HEK293 (cell line): ENCODE results near the gene PHYHD1.

Experiments
- CTCF ChIA-PET: fragments of 350-600 bp; formaldehyde crosslinking; extraction: SDS; loops from one replicate; lab custom pipeline; 2021; ENCODE audit warnings: antibody characterized with exemption; lab: Yijun Ruan, JAX
- POLR2A ChIA-PET: fragments of 300-600 bp; formaldehyde crosslinking; extraction: SDS; loops from one replicate; lab custom pipeline; 2020; ENCODE audit warnings: antibody characterized with exemption, inconsistent platforms; lab: Yijun Ruan, JAX
- H3K27ac ChIP-seq: fragments of 200-500 bp; sonication (Bioruptor generic); 2 replicates; pipeline ENCODE4 v1.5.1; 2014; ENCODE audit warnings: low read depth, low read length, control low read depth, inconsistent platforms; ENCODE audit errors: extremely low read depth
- H3K36me3 ChIP-seq, 2 experiments: fragments of 200-500 bp in 1 of 2; sonication (Bioruptor generic) in 1 of 2; 1 replicate in 1 of 2; 2 replicates in 1 of 2; pipeline ENCODE4 v1.5.1; 2014 to 2017; ENCODE audit warnings: inconsistent platforms in 2 of 2, low read length in 2 of 2; ENCODE audit not compliant: control insufficient read depth in 2 of 2, insufficient read depth in 1 of 2
- H3K4me1 ChIP-seq: fragments of 200-500 bp; sonication (Bioruptor generic); 2 replicates; pipeline ENCODE4 v1.5.1; 2014; ENCODE audit warnings: mild to moderate bottlenecking, low read length, inconsistent platforms; ENCODE audit not compliant: control insufficient read depth, insufficient read depth
- H3K4me3 ChIP-seq: 2 replicates; pipeline ENCODE4 v1.5.1; 2011; ENCODE audit warnings: low read depth, mild to moderate bottlenecking, control low read depth, low read length, moderate library complexity
- H3K9me3 ChIP-seq: fragments of 200-500 bp; sonication (Bioruptor generic); 2 replicates; pipeline ENCODE4 v1.5.1; 2014; ENCODE audit warnings: low read depth, low read length, inconsistent platforms; ENCODE audit not compliant: control insufficient read depth, insufficient read depth
- AEBP2 ChIP-seq: fragments of 450-650 bp; formaldehyde crosslinking; IDR thresholded peaks from 2 replicates; pipeline ENCODE4 v1.5.1; 2016; ENCODE audit warnings: missing biosample characterization, missing genetic modification characterization, borderline replicate concordance
- GLIS1 ChIP-seq: fragments of 450-650 bp; formaldehyde crosslinking; IDR thresholded peaks from 2 replicates; pipeline ENCODE4 v1.5.1; 2016; ENCODE audit warnings: missing biosample characterization, missing genetic modification characterization
- HOXC10 ChIP-seq: sonication (generic); formaldehyde crosslinking; IDR thresholded peaks from 2 replicates; pipeline ENCODE4 v1.8.1; 2023; ENCODE audit warnings: mild to moderate bottlenecking, missing genetic modification reagents
- KLF7 ChIP-seq: fragments of 450-650 bp; formaldehyde crosslinking; IDR thresholded peaks from 2 replicates; pipeline ENCODE4 v1.5.1; 2016; ENCODE audit warnings: missing biosample characterization, missing genetic modification characterization, borderline replicate concordance
- OSR2 ChIP-seq: fragments of 450-650 bp; formaldehyde crosslinking; IDR thresholded peaks from 2 replicates; pipeline ENCODE4 v1.5.1; 2016; ENCODE audit warnings: missing biosample characterization, missing genetic modification characterization
- PRDM1 ChIP-seq: fragments of 450-650 bp; formaldehyde crosslinking; IDR thresholded peaks from 2 replicates; pipeline ENCODE4; 2016; ENCODE audit warnings: missing biosample characterization, missing genetic modification characterization
- PRDM6 ChIP-seq: fragments of 450-650 bp; formaldehyde crosslinking; IDR thresholded peaks from 2 replicates; pipeline ENCODE4 v1.5.1; 2017; ENCODE audit warnings: missing biosample characterization, missing genetic modification characterization
- REPIN1 ChIP-seq: fragments of 450-650 bp; formaldehyde crosslinking; IDR thresholded peaks from 2 replicates; pipeline ENCODE4 v1.5.1; 2017; ENCODE audit warnings: missing biosample characterization, missing genetic modification characterization, low read depth
- TCF7L2 ChIP-seq: IDR thresholded peaks from 2 replicates; pipeline ENCODE4 v1.6.1; 2011; ENCODE audit warnings: low read depth, mild to moderate bottlenecking, inconsistent platforms, low read length, moderate library complexity, borderline replicate concordance
- ZBTB48 ChIP-seq: fragments of 450-650 bp; formaldehyde crosslinking; IDR thresholded peaks from 2 replicates; pipeline ENCODE4 v1.5.1; 2016; ENCODE audit warnings: missing biosample characterization, missing genetic modification characterization
- ZBTB6 ChIP-seq: fragments of 450-650 bp; formaldehyde crosslinking; IDR thresholded peaks from 2 replicates; pipeline ENCODE4 v1.5.1; 2017; ENCODE audit warnings: missing biosample characterization, missing genetic modification characterization
- ZNF202 ChIP-seq: fragments of 450-650 bp; formaldehyde crosslinking; IDR thresholded peaks from 2 replicates; pipeline ENCODE4 v1.5.1; 2016; ENCODE audit warnings: missing biosample characterization, missing genetic modification characterization, borderline replicate concordance
- ZNF23 ChIP-seq: fragments of 450-650 bp; formaldehyde crosslinking; IDR thresholded peaks from 2 replicates; pipeline ENCODE4 v1.5.1; 2016; ENCODE audit warnings: missing biosample characterization, missing genetic modification characterization, borderline replicate concordance
- ZNF24 ChIP-seq: fragments of 450-650 bp; formaldehyde crosslinking; IDR thresholded peaks from 2 replicates; pipeline ENCODE4 v1.5.1; 2016; ENCODE audit warnings: missing biosample characterization, missing genetic modification characterization
- ZNF274 ChIP-seq, 2 experiments: fragments of 200-500 bp in 1 of 2; fragments of 450-650 bp in 1 of 2; sonication (Bioruptor generic) in 1 of 2; formaldehyde crosslinking in 1 of 2; IDR thresholded peaks; 2 replicates each; pipeline versions ENCODE4 v1.5.1 to v1.6.1; 2014 to 2016; ENCODE audit warnings: borderline replicate concordance in 1 of 2, inconsistent platforms in 1 of 2, low read length in 1 of 2, missing biosample characterization in 1 of 2, missing genetic modification characterization in 1 of 2
- ZNF341 ChIP-seq: fragments of 450-650 bp; formaldehyde crosslinking; IDR thresholded peaks from 2 replicates; pipeline ENCODE4; 2016; ENCODE audit warnings: low read depth, missing biosample characterization, missing genetic modification characterization
- ZNF350 ChIP-seq: fragments of 450-650 bp; formaldehyde crosslinking; IDR thresholded peaks from 2 replicates; pipeline ENCODE4 v1.5.0; 2017; ENCODE audit warnings: missing biosample characterization, mild to moderate bottlenecking, missing genetic modification characterization
- ZNF473 ChIP-seq: fragments of 450-650 bp; formaldehyde crosslinking; IDR thresholded peaks from 2 replicates; pipeline ENCODE4 v1.5.1; 2017; ENCODE audit warnings: missing biosample characterization, missing genetic modification characterization
- ZNF530 ChIP-seq: fragments of 450-650 bp; formaldehyde crosslinking; IDR thresholded peaks from 2 replicates; pipeline ENCODE4 v1.5.1; 2016; ENCODE audit warnings: low read depth, missing biosample characterization, missing genetic modification characterization
- ZNF549 ChIP-seq: fragments of 450-650 bp; IDR thresholded peaks from 2 replicates; pipeline ENCODE4 v1.5.1; 2018; ENCODE audit warnings: missing biosample characterization, missing genetic modification characterization, mild to moderate bottlenecking, inconsistent platforms, moderate library complexity
- ZNF658 ChIP-seq: fragments of 450-650 bp; formaldehyde crosslinking; IDR thresholded peaks from 2 replicates; pipeline ENCODE4; 2016; ENCODE audit warnings: missing biosample characterization, missing genetic modification characterization
- ZNF843 ChIP-seq: fragments of 450-650 bp; formaldehyde crosslinking; IDR thresholded peaks from 2 replicates; pipeline ENCODE4 v1.5.1; 2016; ENCODE audit warnings: missing biosample characterization, missing genetic modification characterization
- ZSCAN5A ChIP-seq: fragments of 450-650 bp; formaldehyde crosslinking; IDR thresholded peaks from 2 replicates; pipeline ENCODE4 v1.5.1; 2016; ENCODE audit warnings: missing biosample characterization, missing genetic modification characterization

PHYHD1 gene

GRCh38 chr9:128945798-128946501 lies 25.2 kb downstream of the PHYHD1 start:
- no peak overlapping the region for H3K27ac ChIP-seq
- TF ChIP-seq REPIN1 (tag by site-specific recombination) (no peak), ZNF274 (IDR thresholded peaks at IDR 0.05; ENCODE audit: low read length) (no peak), ZNF274 (tag by site-specific recombination; IDR thresholded peaks at IDR 0.05; ENCODE audit: borderline replicate concordance) (no peak), PRDM1 (tag by site-specific recombination) (no peak), ZNF843 (tag by site-specific recombination) (no peak), ZNF530 (tag by site-specific recombination) (no peak), ZNF23 (tag by site-specific recombination) (no peak), ZBTB48 (tag by site-specific recombination) (no peak), HOXC10 (no peak), ZNF473 (tag by site-specific recombination) (no peak)
- TF ChIP-seq, all 188 proteins: peak for 0
- Histone ChIP-seq H3K9me3 (no peaks in the 10 kb centered on the region), H3K36me3 (peaks cover 12 to 26% of the 10 kb centered on the region in 2 experiments; a peak in 2 of 3 replicates), H3K4me1 (no peaks in the 10 kb centered on the region), H3K4me3 (no peak overlapping the region)
- ChIA-PET POLR2A (no interaction called here), CTCF (interaction anchor here (0.6 to 2.6 kb wide), 4 partner anchors 10 to 120 kb away, joined by 3 to 8 read pairs (median 3); no protein-coding TSS in a partner anchor)

- H3K4me3 ChIP-seq, result peak overlapping the region; percentile 96
- H3K27ac ChIP-seq, result peak overlapping the region; percentile 83; the same call in 1 of the 2 replicates
- no peaks in the 10 kb centered on the region for H3K4me1 ChIP-seq
- H3K36me3 ChIP-seq, result peaks cover 18 to 29% of the 10 kb centered on the region in 2 experiments; a peak in 2 of 3 replicates
- TF ChIP-seq PRDM6 (tag by site-specific recombination) (no peak), ZNF341 (tag by site-specific recombination) (no peak), ZNF549 (tag by site-specific recombination) (no peak), KLF7 (no peak), AEBP2 (no peak), ZNF202 (no peak), ZNF658 (tag by site-specific recombination) (no peak), OSR2 (tag by site-specific recombination) (no peak), GLIS1 (tag by site-specific recombination) (no peak), ZNF24 (tag by site-specific recombination) (no peak), ZNF350 (tag by site-specific recombination) (no peak), ZBTB6 (no peak), TCF7L2 (no peak), ZSCAN5A (tag by site-specific recombination) (no peak), ZNF843 (tag by site-specific recombination) (no peak)
- CTCF ChIA-PET, result interaction anchor here (0.7 to 2.6 kb wide), 2 partner anchors 18 to 121 kb away, joined by 3 to 8 read pairs; no protein-coding TSS in a partner anchor
- no peaks in the 10 kb centered on the region for H3K9me3 ChIP-seq
- POLR2A ChIA-PET, result interaction anchor here (1.0 kb wide), 1 partner anchor 28 kb away, joined by 4 read pairs; no protein-coding TSS in a partner anchor
Observed at GRCh38 chr9:128946571-128947276, 25.9 kb downstream of the PHYHD1 start.
